ENCODE results near the gene VLDLR. TPM values are rescaled to one million over a fixed set of nuclear protein-coding genes. Genes with fewer than 3 reads are reported as not detected.

Gene VLDLR
- total RNA-seq, 3 donors from 2014 or later (not counting 1 experiment from before 2014, with no cell fraction given), result 1.4 to 2.6 (median 2.4) TPM

DNA sequence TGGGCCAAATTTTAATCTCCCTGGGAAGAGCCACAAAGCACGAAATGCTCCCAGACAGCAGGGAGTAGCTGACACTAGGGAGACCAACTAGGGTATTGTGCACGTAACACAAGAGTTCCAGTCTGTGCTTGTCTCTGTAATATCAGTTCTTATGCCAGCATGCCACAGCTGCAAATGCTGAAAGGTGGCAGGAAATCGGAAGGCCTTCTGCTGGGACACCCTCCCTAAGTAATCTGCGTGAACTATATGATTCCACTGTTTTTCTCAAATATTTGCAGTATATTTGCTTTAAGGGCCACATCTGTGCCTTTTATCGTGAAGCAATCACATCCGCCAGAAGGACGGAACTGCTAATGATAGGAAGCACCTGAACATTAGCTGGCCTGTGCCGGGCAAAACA is 12.6 kb downstream of the VLDLR start:
- H3K9me3 Mint-ChIP-seq, result peaks cover 0 to 2% of the 10 kb centered on the region in 2 donors
- DNase-seq (no peak), ATAC-seq (no peak)
- Histone ChIP-seq H3K36me3 (ENCODE audit: control insufficient read depth, insufficient read depth, low read length) (no peaks in the 10 kb centered on the region), H3K27ac (ENCODE audit: low read length) (no peak overlapping the region), H3K9me3 (ENCODE audit: control insufficient read depth, insufficient read depth, low read length) (no peaks in the 10 kb centered on the region), H3K4me1 (ENCODE audit: control insufficient read depth, insufficient read depth, low read length) (no peaks in the 10 kb centered on the region), H3K27me3 (ENCODE audit: control insufficient read depth, insufficient read depth, low read length) (peaks cover 2% of the 10 kb centered on the region), H3K4me3 (ENCODE audit: low read length) (no peak overlapping the region)
- 82% methylated on average over 8 of the region's 8 CpGs for WGBS (ENCODE audit: insufficient coverage)
- H3K4me3 Mint-ChIP-seq, result no peak overlapping the region
- peaks cover 5% of the 10 kb centered on the region in 2 donors for H3K4me1 Mint-ChIP-seq
- no peak for TF ChIP-seq CTCF (IDR thresholded peaks at IDR 0.05)
- H3K27me3 Mint-ChIP-seq (ENCODE audit: low read depth in 2 of 2), result peaks cover 0 to 23% of the 10 kb centered on the region in 2 donors
- no peak overlapping the region for H3K27ac Mint-ChIP-seq
- intact Hi-C loops (cut with micrococcal nuclease), result no loop called here
- no peaks in the 10 kb centered on the region for H3K36me3 Mint-ChIP-seq

- no peaks in the 10 kb centered on the region for H3K9me3 ChIP-seq (ENCODE audit: control insufficient read depth, insufficient read depth, low read length)
- Mint-ChIP-seq H3K27ac (no peak overlapping the region), H3K4me1 (peaks cover 10 to 11% of the 10 kb centered on the region in 2 donors), H3K4me3 (no peak overlapping the region), H3K9me3 (peaks cover 0 to 2% of the 10 kb centered on the region in 2 donors), H3K36me3 (no peaks in the 10 kb centered on the region), H3K27me3 (ENCODE audit: low read depth in 2 of 2) (peaks cover 0 to 23% of the 10 kb centered on the region in 2 donors)
- no peaks in the 10 kb centered on the region for H3K4me1 ChIP-seq (ENCODE audit: control insufficient read depth, insufficient read depth, low read length)
- TF ChIP-seq CTCF (IDR thresholded peaks at IDR 0.05), result no peak
- H3K4me3 ChIP-seq (ENCODE audit: low read length), result no peak overlapping the region
- H3K36me3 ChIP-seq (ENCODE audit: control insufficient read depth, insufficient read depth, low read length), result no peaks in the 10 kb centered on the region
- DNase-seq (no peak), ATAC-seq (no peak)
- H3K27me3 ChIP-seq (ENCODE audit: control insufficient read depth, insufficient read depth, low read length), result peaks cover 2% of the 10 kb centered on the region
- H3K27ac ChIP-seq (ENCODE audit: low read length), result no peak overlapping the region
- intact Hi-C loops (cut with micrococcal nuclease), result no loop called here
- WGBS (ENCODE audit: insufficient coverage), result 80% methylated on average over 3 of the region's 3 CpGs
Measured at GRCh38 chr9:2634818-2635217, 13.2 kb downstream of the VLDLR start.

DNA sequence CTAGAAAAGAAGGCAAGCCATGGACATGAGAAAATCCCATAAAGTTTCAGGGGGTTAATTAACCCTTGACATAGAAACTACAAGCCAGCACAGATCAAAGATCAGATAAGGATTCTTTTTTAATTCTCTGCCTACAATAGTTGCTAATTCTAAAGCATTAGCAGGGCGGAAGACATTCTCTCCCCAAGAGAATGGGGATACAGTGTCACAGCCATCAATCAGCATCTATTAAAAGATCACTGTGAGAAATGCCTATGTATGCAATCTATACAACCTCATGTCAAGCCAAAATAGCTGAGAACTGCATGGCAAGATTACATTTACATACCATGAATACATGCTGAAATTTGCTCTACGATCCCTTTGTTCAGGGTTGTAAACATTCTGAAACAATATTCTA is 14.3 kb downstream of the VLDLR start:
- no peak overlapping the region for H3K27ac ChIP-seq (ENCODE audit: low read length)
- no peak for DNase-seq
- no peaks in the 10 kb centered on the region for H3K36me3 Mint-ChIP-seq
- peaks cover 2% of the 10 kb centered on the region for H3K27me3 ChIP-seq (ENCODE audit: control insufficient read depth, insufficient read depth, low read length)
- H3K4me3 ChIP-seq (ENCODE audit: low read length), result no peak overlapping the region
- no peak overlapping the region for H3K4me3 Mint-ChIP-seq
- no peaks in the 10 kb centered on the region for H3K4me1 ChIP-seq (ENCODE audit: control insufficient read depth, insufficient read depth, low read length)
- TF ChIP-seq CTCF (IDR thresholded peaks at IDR 0.05), result no peak
- H3K36me3 ChIP-seq (ENCODE audit: control insufficient read depth, insufficient read depth, low read length), result no peaks in the 10 kb centered on the region
- ATAC-seq, result no peak
- H3K9me3 Mint-ChIP-seq, result peaks cover 0 to 2% of the 10 kb centered on the region in 2 donors
- intact Hi-C loops (cut with micrococcal nuclease), result no loop called here
- no peaks in the 10 kb centered on the region for H3K9me3 ChIP-seq (ENCODE audit: control insufficient read depth, insufficient read depth, low read length)
- 93% methylated on average over 1 of the region's 2 CpGs for WGBS (ENCODE audit: insufficient coverage)
- peaks cover 11 to 15% of the 10 kb centered on the region in 2 donors for H3K4me1 Mint-ChIP-seq
- H3K27ac Mint-ChIP-seq, result no peak overlapping the region
- H3K27me3 Mint-ChIP-seq (ENCODE audit: low read depth in 2 of 2), result peaks cover 0 to 23% of the 10 kb centered on the region in 2 donors

DNA sequence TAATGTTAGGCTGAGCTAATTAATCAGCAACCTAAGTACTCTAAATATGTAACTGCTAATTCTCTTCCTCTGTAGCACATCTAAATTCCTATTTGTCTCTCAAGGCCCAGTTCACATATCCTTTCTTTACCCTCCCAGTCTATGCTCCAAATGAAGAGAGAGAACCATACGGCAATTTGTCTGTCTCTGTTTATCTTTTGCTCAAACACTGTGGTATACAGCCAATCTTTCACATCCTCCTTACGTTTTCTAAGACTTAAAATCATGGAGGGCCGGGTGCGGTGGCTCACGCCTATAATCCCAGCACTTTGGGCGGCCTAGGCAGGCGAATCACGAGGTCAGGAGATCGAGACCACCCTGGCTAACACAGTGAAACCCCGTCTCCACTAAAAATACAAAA is 15.8 kb downstream of the VLDLR start:
- ATAC-seq (no peak), DNase-seq (no peak)
- Histone ChIP-seq H3K9me3 (ENCODE audit: control insufficient read depth, insufficient read depth, low read length) (no peaks in the 10 kb centered on the region), H3K4me1 (ENCODE audit: control insufficient read depth, insufficient read depth, low read length) (no peaks in the 10 kb centered on the region), H3K4me3 (ENCODE audit: low read length) (no peak overlapping the region), H3K27me3 (ENCODE audit: control insufficient read depth, insufficient read depth, low read length) (peaks cover 2% of the 10 kb centered on the region), H3K27ac (ENCODE audit: low read length) (no peak overlapping the region), H3K36me3 (ENCODE audit: control insufficient read depth, insufficient read depth, low read length) (no peaks in the 10 kb centered on the region)
- no peaks in the 10 kb centered on the region for H3K9me3 Mint-ChIP-seq
- intact Hi-C loops (cut with micrococcal nuclease), result no loop called here
- H3K4me1 Mint-ChIP-seq, result peaks cover 11 to 15% of the 10 kb centered on the region in 2 donors
- no peak overlapping the region for H3K4me3 Mint-ChIP-seq
- no peak for TF ChIP-seq CTCF (IDR thresholded peaks at IDR 0.05)
- no peaks in the 10 kb centered on the region for H3K36me3 Mint-ChIP-seq
- peaks cover 0 to 13% of the 10 kb centered on the region in 2 donors for H3K27me3 Mint-ChIP-seq (ENCODE audit: low read depth in 2 of 2)
- WGBS (ENCODE audit: insufficient coverage), result 94% methylated on average over 9 of the region's 10 CpGs
- H3K27ac Mint-ChIP-seq, result no peak overlapping the region
